B cell (primary cell): ENCODE results near the gene DDR1. TPM values are rescaled to one million over a fixed set of nuclear protein-coding genes. Genes with fewer than 3 reads are reported as not detected.

ENCODE experiments used
- ATAC-seq: fragments of 200-7000 bp; cut with Tn5 transposase; one replicate; pipeline ENCODE4 v1.10.0; 2021; ENCODE audit warnings: low read depth, mild to moderate bottlenecking, moderate number of reproducible peaks, moderate library complexity
- CTCF ChIA-PET: fragments of 350-600 bp; sonication (Branson Sonifier 250); formaldehyde crosslinking; loops from one replicate; lab custom pipeline; 2021; ENCODE audit warnings: antibody characterized with exemption, inconsistent platforms; lab: Charles Lee
- POLR2A ChIA-PET: fragments of 350-600 bp; sonication (Branson Sonifier 250); formaldehyde crosslinking; loops from one replicate; lab custom pipeline; 2021; ENCODE audit warnings: antibody characterized with exemption; lab: Charles Lee
- DNase-seq: peaks from one replicate; pipeline ENCODE4 v3.0.0; 2013
- H2AFZ ChIP-seq: 2 replicates; pipeline ENCODE4 v1.6.1; 2012; ENCODE audit warnings: mild to moderate bottlenecking, low read depth, low read length; ENCODE audit not compliant: insufficient read depth, poor library complexity, severe bottlenecking
- H3K27ac ChIP-seq, 2 donors: 1 replicate in 1 of 2; 2 replicates in 1 of 2; pipeline ENCODE4 v1.5.1; 2012 to 2013; ENCODE audit warnings: low read length in 2 of 2, mild to moderate bottlenecking in 2 of 2, moderate library complexity in 1 of 2
- H3K27me3 ChIP-seq, 4 experiments: fragments of 200-600 bp in 1 of 4; sonication (generic) in 1 of 4; replicated peaks in 1 of 4; 1 replicate in 2 of 4; 2 replicates in 2 of 4; pipeline versions ENCODE4 v1.6.1 to v1.7.0; 2013 to 2016; ENCODE audit warnings: low read length in 3 of 4, mild to moderate bottlenecking in 2 of 4, mixed read lengths in 1 of 4, moderate library complexity in 1 of 4; ENCODE audit not compliant: insufficient read depth in 4 of 4, control insufficient read depth in 3 of 4; ENCODE audit errors: control extremely low read depth in 1 of 4
- H3K36me3 ChIP-seq, 2 experiments: replicated peaks in 1 of 2; 1 replicate in 1 of 2; 2 replicates in 1 of 2; pipeline versions ENCODE4 v1.6.1 to v1.7.1; 2013; ENCODE audit warnings: low read length in 1 of 2; ENCODE audit not compliant: insufficient read depth in 2 of 2, control insufficient read depth in 1 of 2; ENCODE audit errors: control extremely low read depth in 1 of 2, extremely low read depth in 1 of 2
- H3K4me1 ChIP-seq, 2 donors: fragments of 200-600 bp in 1 of 2; sonication (generic) in 1 of 2; 1 replicate in 1 of 2; 2 replicates in 1 of 2; pipeline versions ENCODE4 v1.5.1 to v1.6.1; 2013 to 2017; ENCODE audit warnings: low read length in 2 of 2; ENCODE audit not compliant: control insufficient read depth in 2 of 2, insufficient read depth in 2 of 2
- H3K4me2 ChIP-seq: replicated peaks from 2 replicates; pipeline ENCODE3; 2012; ENCODE audit warnings: mild to moderate bottlenecking, low read depth, low read length; ENCODE audit not compliant: poor library complexity, severe bottlenecking
- H3K4me3 ChIP-seq, 5 experiments: fragments of 200-600 bp in 1 of 5; sonication (generic) in 1 of 5; 1 replicate in 3 of 5; 2 replicates in 2 of 5; pipeline versions ENCODE4 v1.5.1 to v1.7.0; 2011 to 2016; ENCODE audit warnings: low read length in 4 of 5, mild to moderate bottlenecking in 4 of 5, low read depth in 2 of 5, control low read depth in 1 of 5, moderate library complexity in 1 of 5; ENCODE audit not compliant: insufficient read depth in 1 of 5; ENCODE audit errors: control extremely low read depth in 1 of 5, extremely low read depth in 1 of 5
- H3K79me2 ChIP-seq: fragments of 200-600 bp; sonication (generic); one replicate; pipeline ENCODE4 v1.6.0; 2016; ENCODE audit warnings: low read length; ENCODE audit not compliant: control insufficient read depth, insufficient read depth
- H3K9ac ChIP-seq: fragments of 200-600 bp; sonication (generic); 2 replicates; pipeline ENCODE4 v1.6.1; 2017; ENCODE audit warnings: mild to moderate bottlenecking, low read length, moderate library complexity
- H3K9me3 ChIP-seq, 3 donors: one replicate each; pipeline versions ENCODE4 v1.6.1 to v1.7.1; 2013; ENCODE audit warnings: low read length in 2 of 3; ENCODE audit not compliant: control insufficient read depth in 2 of 3, insufficient read depth in 1 of 3; ENCODE audit errors: control extremely low read depth in 1 of 3
- H4K20me1 ChIP-seq: 2 replicates; pipeline ENCODE4 v1.6.0; 2012; ENCODE audit warnings: mild to moderate bottlenecking, low read length; ENCODE audit not compliant: insufficient read depth, control insufficient read depth, poor library complexity, severe bottlenecking
- H3K27ac Mint-ChIP-seq: one replicate; pipeline ENCODE4 v1.8.0; 2021; ENCODE audit warnings: mixed read lengths
- H3K27me3 Mint-ChIP-seq: one replicate; pipeline ENCODE4 v1.8.0; 2021; ENCODE audit warnings: mixed read lengths
- H3K4me1 Mint-ChIP-seq: one replicate; pipeline ENCODE4 v1.8.0; 2021; ENCODE audit warnings: mixed read lengths
- H3K4me3 Mint-ChIP-seq: one replicate; pipeline ENCODE4 v1.8.0; 2021; ENCODE audit warnings: mixed read lengths
- H3K9me3 Mint-ChIP-seq: one replicate; pipeline ENCODE4 v1.8.0; 2022; ENCODE audit warnings: mixed read lengths; ENCODE audit not compliant: insufficient read depth
- CTCF ChIP-seq: fragments of 200-600 bp; IDR thresholded peaks from one replicate; pipeline ENCODE4 v1.8.0; 2022; ENCODE audit warnings: antibody characterized with exemption, mild to moderate bottlenecking
- EZH2 ChIP-seq: IDR thresholded peaks from 2 replicates; pipeline ENCODE4 v1.6.1; 2012; ENCODE audit warnings: borderline replicate concordance, low read depth, mild to moderate bottlenecking, moderate library complexity, low read length; ENCODE audit not compliant: insufficient read depth, poor library complexity, severe bottlenecking
- WGBS: methylation state at CpG from one replicate; pipeline ENCODE4 v1.1.5; 2013; ENCODE audit warnings: missing lambda C conversion rate; ENCODE audit not compliant: insufficient coverage; 5-methylcytosine and 5-hydroxymethylcytosine counted together
- intact Hi-C: fragments of 100-400 bp; cut with micrococcal nuclease; formaldehyde crosslinking; loops from one replicate; pipeline ENCODE4 v1.10.0; 2022
- polyA plus RNA-seq: library from polyadenylated mRNA; depleted of rRNA; stranded (reverse); fragments of >200 nt; gene quantifications from 2 replicates; pipeline ENCODE4 v1.2.3, GENCODE V29; 2012
- total RNA-seq, 2 donors: library from RNA; stranded (reverse); fragments of 120-200 nt in 1 of 2; gene quantifications; 1 replicate in 1 of 2; 2 replicates in 1 of 2; pipeline versions ENCODE4 v1.2.3 to v1.2.4, GENCODE V29; 2013 to 2022

Gene DDR1
- total and polyA plus RNA-seq, 2 donors (not counting 1 experiment from before 2014, with no cell fraction given) = 28.8 to 61.7 TPM

- Histone ChIP-seq H3K36me3 (peaks cover 0 to 74% of the 10 kb centered on the region in 2 experiments), H3K27me3 (no peaks in the 10 kb centered on the region), H3K9me3 (no peaks in the 10 kb centered on the region), H3K4me1 (no peaks in the 10 kb centered on the region), H3K4me2 (no peak overlapping the region), H3K9ac (no peak overlapping the region), H4K20me1 (peaks cover 39% of the 10 kb centered on the region), H3K27ac (no peak overlapping the region), H3K4me3 (no peak overlapping the region), H2AFZ (no peak overlapping the region), H3K79me2 (peaks cover 23% of the 10 kb centered on the region)
- ATAC-seq (no peak), DNase-seq (no peak)
- Mint-ChIP-seq H3K4me3 (no peak overlapping the region), H3K27ac (no peak overlapping the region), H3K9me3 (no peaks in the 10 kb centered on the region), H3K27me3 (no peaks in the 10 kb centered on the region), H3K4me1 (no peaks in the 10 kb centered on the region)
- ChIA-PET CTCF (no interaction called here), POLR2A (no interaction called here)
- intact Hi-C loops = no loop called here
- TF ChIP-seq EZH2 (no peak), CTCF (no peak)
- WGBS = 100% methylated on average over 3 of the region's 3 CpGs
These were observed 10.6 kb downstream of the DDR1 start for GRCh38 chr6:30894935-30895334.

GRCh38 chr6:30895343-30895742, 11.0 kb downstream of the DDR1 start:
- Mint-ChIP-seq H3K27me3 (no peaks in the 10 kb centered on the region), H3K27ac (no peak overlapping the region), H3K4me3 (no peak overlapping the region), H3K9me3 (no peaks in the 10 kb centered on the region), H3K4me1 (no peaks in the 10 kb centered on the region)
- Histone ChIP-seq H3K79me2 (peaks cover 19% of the 10 kb centered on the region), H3K9ac (no peak overlapping the region), H3K4me1 (no peaks in the 10 kb centered on the region), H3K4me2 (no peak overlapping the region), H4K20me1 (peaks cover 36% of the 10 kb centered on the region), H3K4me3 (no peak overlapping the region), H3K36me3 (peaks cover 0 to 70% of the 10 kb centered on the region in 2 experiments), H3K27ac (no peak overlapping the region), H2AFZ (no peak overlapping the region), H3K9me3 (no peaks in the 10 kb centered on the region), H3K27me3 (no peaks in the 10 kb centered on the region)
- ATAC-seq (no peak), DNase-seq (no peak)
- intact Hi-C loops = no loop called here
- TF ChIP-seq EZH2 (no peak), CTCF (no peak)
- WGBS = 79% methylated on average over 10 of the region's 10 CpGs
- POLR2A ChIA-PET = no interaction called here
- CTCF ChIA-PET = interaction anchor here (0.7 kb wide), 1 partner anchor 19 kb away, joined by 3 read pairs; the partner anchor contains the start of gene VARS2
